SH-SY5Y (cell line): ENCODE measurements around the gene E2F7.

Source experiments
- GATA2 ChIP-seq: IDR thresholded peaks from 2 replicates; pipeline ENCODE4 v1.6.1; 2011; ENCODE audit warnings: mild to moderate bottlenecking, low read depth, low read length
- GATA3 ChIP-seq: IDR thresholded peaks from 2 replicates; pipeline ENCODE4 v1.6.1; 2011; ENCODE audit warnings: low read depth, mild to moderate bottlenecking, low read length, moderate library complexity

DNA sequence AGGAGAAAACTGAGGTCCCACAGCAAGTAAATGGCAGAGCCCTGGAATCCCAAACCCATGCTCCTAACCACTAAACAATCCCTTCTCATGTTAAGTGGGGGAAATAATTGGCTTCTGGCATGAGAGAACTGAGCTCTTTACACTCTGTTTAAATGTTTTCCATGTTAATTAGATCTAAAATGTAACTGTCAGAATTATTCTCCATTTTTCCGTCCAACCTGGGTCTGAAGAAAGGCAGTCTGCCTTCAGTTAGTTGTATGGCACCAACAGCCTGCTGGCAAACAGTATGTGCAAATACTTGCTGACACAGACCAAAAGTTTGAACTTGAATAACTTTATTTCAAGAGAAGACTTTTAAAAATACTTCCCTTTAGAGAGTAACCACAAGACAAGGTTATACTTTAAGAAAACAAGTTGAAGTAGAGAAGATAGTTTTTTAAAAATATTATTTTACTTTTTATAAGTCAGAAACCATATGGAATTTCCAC, 59.7 kb downstream of the E2F7 start:
- TF ChIP-seq GATA2: no peak
- no peak for TF ChIP-seq GATA3
